Hematopoietic multipotent progenitor cell treated with erythropoietin and hydrocortisone succinate and interleukin-3 and kit ligand, for 17 days (in vitro differentiated cells): Measurements from ENCODE around the gene MECP2.

Experiments used
- DNase-seq: peaks from one replicate; pipeline ENCODE4 v3.0.0-alpha.2; 2015; ENCODE audit warnings: low spot score

MECP2 gene

GRCh38 chrX:154032653-154033052 lies 64.9 kb downstream of the MECP2 start:
- no peak for DNase-seq

GRCh38 chrX:154032160-154032559 lies 65.4 kb downstream of the MECP2 start:
- no peak for DNase-seq

GRCh38 chrX:154030715-154031305 lies 66.7 kb downstream of the MECP2 start:
- no peak for DNase-seq

- DNase-seq, result no peak
Measured at GRCh38 chrX:154030266-154030665, 67.3 kb downstream of the MECP2 start.

- no peak for DNase-seq
Measured at GRCh38 chrX:154029439-154029838, 68.1 kb downstream of the MECP2 start.

GRCh38 chrX:154028502-154029184 lies 68.9 kb downstream of the MECP2 start:
- DNase-seq, result no peak

GRCh38 chrX:154027986-154028385 lies 69.5 kb downstream of the MECP2 start:
- no peak for DNase-seq

- no peak for DNase-seq
Measured at GRCh38 chrX:154027022-154027402, 70.5 kb downstream of the MECP2 start.

- DNase-seq, result no peak
Measured at GRCh38 chrX:154026136-154027021, 71.1 kb downstream of the MECP2 start.

- no peak for DNase-seq
Measured at GRCh38 chrX:154025230-154025629, 72.3 kb downstream of the MECP2 start.

- no peak for DNase-seq
Measured at GRCh38 chrX:154024271-154024670, 73.2 kb downstream of the MECP2 start.

- no peak for DNase-seq
Measured at GRCh38 chrX:154023276-154024000, 74.1 kb downstream of the MECP2 start.

- DNase-seq, result no peak
Measured at GRCh38 chrX:154022108-154022507, 75.4 kb downstream of the MECP2 start.

GRCh38 chrX:154021131-154021611 lies 76.3 kb downstream of the MECP2 start:
- no peak for DNase-seq

GRCh38 chrX:154020536-154021115 lies 76.9 kb downstream of the MECP2 start:
- DNase-seq, result no peak

- peak; percentile 65 for DNase-seq
Measured at GRCh38 chrX:154019633-154020528, 77.6 kb downstream of the MECP2 start, which contains the start of gene IRAK1. IRAK1 (minus strand) TSS chrX:154019902; CDS start chrX:154019812, 90 bp downstream.

- peak; percentile 6 for DNase-seq
Measured at GRCh38 chrX:154019061-154019621, 78.4 kb downstream of the MECP2 start.

- DNase-seq, result no peak
Measured at GRCh38 chrX:154018518-154019060, 78.9 kb downstream of the MECP2 start.

- DNase-seq, result no peak
Measured at GRCh38 chrX:154017766-154018517, 79.6 kb downstream of the MECP2 start.
